ENCODE measurements around the gene PLXNA2.

Gene PLXNA2

GRCh38 chr1:208100906-208101305 is 143.3 kb downstream of the PLXNA2 start:
- no peak for DNase-seq (ENCODE audit: low read depth, low spot score)

GRCh38 chr1:208100106-208100505 is 144.1 kb downstream of the PLXNA2 start:
- no peak for DNase-seq (ENCODE audit: low read depth, low spot score)

GRCh38 chr1:208098773-208099172 is 145.4 kb downstream of the PLXNA2 start:
- DNase-seq (ENCODE audit: low read depth, low spot score) = no peak

GRCh38 chr1:208093754-208094719 is 150.1 kb downstream of the PLXNA2 start:
- DNase-seq (ENCODE audit: low read depth, low spot score) = no peak

- DNase-seq (ENCODE audit: low read depth, low spot score) = no peak
These were observed 151.1 kb downstream of the PLXNA2 start for GRCh38 chr1:208093046-208093445.

- DNase-seq (ENCODE audit: low read depth, low spot score) = peak; percentile 88
These were observed 153.5 kb downstream of the PLXNA2 start for GRCh38 chr1:208090388-208091301.

- no peak for DNase-seq (ENCODE audit: low read depth, low spot score)
These were observed 154.3 kb downstream of the PLXNA2 start for GRCh38 chr1:208089761-208090370.

GRCh38 chr1:208089149-208089548 is 155.0 kb downstream of the PLXNA2 start:
- no peak for DNase-seq (ENCODE audit: low read depth, low spot score)

- no peak for DNase-seq (ENCODE audit: low read depth, low spot score)
These were observed 155.9 kb downstream of the PLXNA2 start for GRCh38 chr1:208088319-208088718.

- DNase-seq (ENCODE audit: low read depth, low spot score) = no peak
These were observed 158.3 kb downstream of the PLXNA2 start for GRCh38 chr1:208085655-208086515.

GRCh38 chr1:208084764-208085163 is 159.4 kb downstream of the PLXNA2 start:
- no peak for DNase-seq (ENCODE audit: low read depth, low spot score)

- no peak for DNase-seq (ENCODE audit: low read depth, low spot score)
These were observed 160.0 kb downstream of the PLXNA2 start for GRCh38 chr1:208084220-208084619.

GRCh38 chr1:208083715-208084085 is 160.5 kb downstream of the PLXNA2 start:
- DNase-seq (ENCODE audit: low read depth, low spot score) = no peak

GRCh38 chr1:208083016-208083714 is 161.0 kb downstream of the PLXNA2 start:
- DNase-seq (ENCODE audit: low read depth, low spot score) = no peak

GRCh38 chr1:208081972-208082371 is 162.2 kb downstream of the PLXNA2 start:
- DNase-seq (ENCODE audit: low read depth, low spot score) = peak; percentile 63

GRCh38 chr1:208080396-208081286 is 163.5 kb downstream of the PLXNA2 start:
- no peak for DNase-seq (ENCODE audit: low read depth, low spot score)

- no peak for DNase-seq (ENCODE audit: low read depth, low spot score)
These were observed 165.0 kb downstream of the PLXNA2 start for GRCh38 chr1:208079161-208079560.

GRCh38 chr1:208078752-208079151 is 165.4 kb downstream of the PLXNA2 start:
- no peak for DNase-seq (ENCODE audit: low read depth, low spot score)

All from smooth muscle cell of the brain vasculature (primary cell).